ENCODE measurements around the gene EXTL2.

GRCh38 chr1:100866901-100867206 lies 27.8 kb downstream of the EXTL2 start:
- no peak for TF ChIP-seq BACH2 (CRISPR knock-in tag; IDR thresholded peaks at IDR 0.05; ENCODE audit: borderline replicate concordance)
- no peak for TF ChIP-seq PATZ1 (CRISPR knock-in tag; IDR thresholded peaks at IDR 0.05; ENCODE audit: borderline replicate concordance)
- TF ChIP-seq ISL1 (CRISPR knock-in tag; IDR thresholded peaks at IDR 0.05), result no peak
- no peak for TF ChIP-seq CREB5 (CRISPR knock-in tag; IDR thresholded peaks at IDR 0.05; ENCODE audit: low read depth)
- no peak for TF ChIP-seq ARNTL (CRISPR knock-in tag; IDR thresholded peaks at IDR 0.05; ENCODE audit: borderline replicate concordance, low read depth)
- no peak for TF ChIP-seq ZFP30 (CRISPR knock-in tag; IDR thresholded peaks at IDR 0.05)
- TF ChIP-seq ZNF70 (CRISPR knock-in tag; IDR thresholded peaks at IDR 0.05), result no peak
- TF ChIP-seq ZFP3 (CRISPR knock-in tag; IDR thresholded peaks at IDR 0.05), result no peak
- no peak for TF ChIP-seq TSHZ2 (CRISPR knock-in tag; IDR thresholded peaks at IDR 0.05)
- no peak for TF ChIP-seq TOX (CRISPR knock-in tag; IDR thresholded peaks at IDR 0.05; ENCODE audit: borderline replicate concordance)

Measured in SK-N-SH treated with all-trans-retinoic acid at 6 μM for 48 hours (cell line).